HG02981 (cell line): ENCODE measurements around the gene FGF14.
"Not testable (repeated sequence)": the region's sequence is repeated elsewhere in the genome, so short reads cannot be mapped to it uniquely, and the experiment has no call there.

Source experiments
- ATAC-seq: cut with Tn5 transposase; IDR thresholded peaks from one replicate; pipeline ENCODE4 v1.9.1; 2021; ENCODE audit warnings: mild to moderate bottlenecking, moderate library complexity; ENCODE audit not compliant: unreplicated experiment

Gene FGF14

DNA sequence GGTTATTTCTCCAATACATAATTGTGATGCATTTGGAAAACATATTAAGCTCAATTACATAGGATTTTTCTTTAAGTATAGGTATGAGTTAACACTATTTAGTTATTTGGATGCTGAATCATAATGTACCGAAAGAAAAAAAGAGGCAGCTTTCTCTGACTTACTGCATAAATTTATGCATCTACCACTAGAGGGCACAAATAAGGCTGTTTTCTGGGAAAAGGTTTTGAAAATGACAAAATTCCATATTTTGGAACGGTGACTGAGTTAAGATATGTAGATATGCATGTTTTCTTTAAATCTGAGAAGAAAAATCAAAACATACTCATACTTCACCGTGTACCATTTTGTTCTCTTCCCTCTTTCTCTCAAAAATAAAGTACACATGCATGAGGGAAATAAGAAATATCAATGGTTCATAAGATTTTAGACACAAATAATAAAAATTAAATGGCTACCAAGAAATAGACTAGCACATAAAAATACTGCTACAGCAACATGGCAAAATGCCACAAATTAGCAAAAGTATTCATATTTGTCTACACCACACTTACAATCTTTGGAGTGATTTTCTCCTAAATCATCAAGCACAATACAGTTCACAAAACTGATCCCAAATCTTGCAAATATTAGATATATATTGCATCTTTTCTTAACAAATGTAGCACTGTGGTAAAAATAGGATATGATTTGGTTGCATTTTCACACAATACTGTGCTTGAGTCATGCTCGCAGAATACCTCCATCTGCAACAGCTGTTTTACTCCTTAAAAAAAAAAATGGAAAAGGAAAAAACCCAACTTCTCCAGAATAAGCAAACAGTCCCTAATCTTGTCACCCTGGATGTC lies 260.0 kb downstream of the FGF14 start:
- ATAC-seq, result no peak

DNA sequence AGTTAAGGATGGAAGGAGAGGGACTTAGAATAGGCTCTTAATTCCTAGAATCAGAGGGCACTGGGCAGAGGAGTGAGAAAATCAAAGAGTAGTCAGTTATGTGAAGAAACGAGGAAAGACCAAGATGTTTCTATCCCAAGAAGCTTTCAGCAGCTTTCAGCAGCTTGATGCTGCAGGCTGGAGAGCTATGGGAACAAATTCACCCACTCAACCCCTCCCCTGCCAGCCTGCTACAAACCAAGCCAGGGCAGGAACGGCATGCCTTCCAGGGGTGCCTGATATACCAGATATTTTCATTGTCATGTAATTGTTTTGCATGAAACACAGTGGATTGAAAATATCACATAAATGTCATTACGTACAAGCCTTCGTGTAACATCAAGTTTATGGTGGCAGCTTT lies 262.2 kb downstream of the FGF14 start:
- ATAC-seq, result no peak

GRCh38 chr13:102138635-102139190 lies 263.1 kb downstream of the FGF14 start:
- ATAC-seq, result no peak

DNA sequence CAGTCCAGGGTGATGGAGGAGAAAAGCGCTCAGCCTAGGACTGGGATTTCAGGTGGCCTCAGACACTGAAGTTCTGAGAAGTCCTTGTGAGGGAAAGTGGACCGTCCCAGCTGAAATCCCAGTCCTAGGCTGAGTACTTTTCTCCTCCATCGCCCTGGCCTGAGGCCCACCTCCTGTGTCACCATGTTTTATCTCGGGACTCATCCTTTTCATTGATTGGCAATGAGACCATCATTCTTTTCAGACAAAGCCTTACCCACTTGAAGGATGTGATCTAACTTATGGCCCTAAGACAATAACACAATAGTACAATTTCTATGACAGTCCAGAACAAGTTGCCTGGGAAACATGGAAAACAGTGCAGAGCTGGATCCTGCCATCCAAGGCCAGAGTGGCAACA lies 263.9 kb downstream of the FGF14 start:
- ATAC-seq, result not testable (repeated sequence)

DNA sequence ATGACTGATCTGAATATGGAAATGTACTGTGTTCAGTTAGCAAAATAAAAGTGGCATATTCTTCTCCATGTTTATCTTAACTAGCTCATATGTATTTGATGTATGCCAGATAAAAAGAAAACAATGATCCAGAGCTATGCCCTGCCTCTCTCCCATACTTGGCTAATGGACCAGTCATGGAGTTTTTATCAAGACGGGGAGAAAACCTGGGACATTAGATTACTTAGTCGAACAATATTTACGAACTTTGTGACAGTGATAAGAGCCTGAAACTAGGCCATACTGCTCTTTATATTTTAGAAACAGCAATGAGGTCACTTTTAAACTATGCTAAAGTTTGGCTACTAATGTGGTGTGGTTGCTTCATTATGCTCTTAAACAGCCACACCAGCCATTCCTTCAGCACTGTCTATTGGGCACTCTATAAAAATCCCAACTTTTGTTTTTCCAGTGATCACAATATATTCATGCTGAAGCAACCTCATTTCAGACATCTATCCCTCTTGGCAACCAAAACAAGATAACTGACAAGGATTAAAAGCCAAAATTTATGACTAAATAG lies 265.0 kb downstream of the FGF14 start:
- ATAC-seq, result no peak

- ATAC-seq, result no peak
Observed at GRCh38 chr13:102132777-102133295, 269.0 kb downstream of the FGF14 start.

- no peak for ATAC-seq
Observed at GRCh38 chr13:102131246-102131645, 270.6 kb downstream of the FGF14 start.

GRCh38 chr13:102128216-102128810 lies 273.5 kb downstream of the FGF14 start:
- ATAC-seq, result no peak

GRCh38 chr13:102127153-102127552 lies 274.7 kb downstream of the FGF14 start:
- ATAC-seq, result no peak

- ATAC-seq, result no peak
Observed at GRCh38 chr13:102122147-102122546, 279.7 kb downstream of the FGF14 start.

DNA sequence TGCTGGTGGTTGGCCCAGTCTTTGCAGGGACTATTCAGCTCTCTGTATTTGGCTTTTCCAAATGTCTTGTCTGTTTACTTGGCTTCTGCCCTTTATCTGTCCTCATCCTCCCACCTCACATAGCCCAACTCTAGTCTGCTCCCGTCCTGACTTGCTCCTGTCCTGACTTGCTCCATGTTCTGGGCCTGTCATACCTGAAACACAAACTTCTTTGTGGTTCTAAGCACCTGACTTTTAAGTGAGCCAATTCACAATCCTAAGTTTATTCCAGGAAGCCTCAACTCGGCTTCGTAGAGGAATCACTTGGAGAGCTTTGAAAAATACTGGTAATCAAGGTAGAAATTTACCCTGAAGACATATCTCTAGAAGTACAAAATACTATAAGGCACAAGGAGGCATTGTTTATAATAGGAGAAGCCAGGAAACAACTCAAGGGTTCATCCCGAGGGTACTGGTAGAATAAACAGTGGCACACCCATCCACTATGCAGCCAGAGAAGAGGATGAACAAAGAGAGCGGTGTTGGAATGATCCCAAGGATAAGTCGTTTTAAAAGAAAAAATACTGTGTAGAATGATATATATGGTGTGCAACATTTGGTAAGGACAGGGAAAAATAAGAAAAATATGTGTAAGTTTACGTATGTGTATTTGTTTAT lies 284.5 kb downstream of the FGF14 start:
- ATAC-seq, result no peak

- no peak for ATAC-seq
Observed at GRCh38 chr13:102103469-102103868, 298.4 kb downstream of the FGF14 start.

- ATAC-seq, result no peak
Observed at GRCh38 chr13:102100234-102100633, 301.6 kb downstream of the FGF14 start.

- ATAC-seq, result no peak
Observed at GRCh38 chr13:102097708-102098107, 304.1 kb downstream of the FGF14 start.

DNA sequence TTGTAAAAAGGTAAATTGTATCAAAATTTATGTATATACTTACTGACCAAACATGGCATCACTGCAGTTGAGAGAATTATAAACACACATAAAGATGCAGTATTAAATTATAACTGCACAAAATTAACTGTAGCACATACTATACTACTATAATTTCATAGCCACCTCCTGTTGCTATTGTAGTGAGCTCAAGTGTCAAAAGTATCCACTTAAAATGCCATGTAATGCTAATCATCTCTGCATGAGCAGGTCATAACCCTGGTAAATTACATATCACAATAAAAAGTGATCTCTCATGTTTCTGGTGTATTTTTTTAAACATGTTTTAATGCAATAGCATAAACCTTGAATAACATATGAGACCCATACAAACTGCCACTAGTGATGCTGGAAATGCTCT lies 308.6 kb downstream of the FGF14 start:
- ATAC-seq, result not testable (repeated sequence)

DNA sequence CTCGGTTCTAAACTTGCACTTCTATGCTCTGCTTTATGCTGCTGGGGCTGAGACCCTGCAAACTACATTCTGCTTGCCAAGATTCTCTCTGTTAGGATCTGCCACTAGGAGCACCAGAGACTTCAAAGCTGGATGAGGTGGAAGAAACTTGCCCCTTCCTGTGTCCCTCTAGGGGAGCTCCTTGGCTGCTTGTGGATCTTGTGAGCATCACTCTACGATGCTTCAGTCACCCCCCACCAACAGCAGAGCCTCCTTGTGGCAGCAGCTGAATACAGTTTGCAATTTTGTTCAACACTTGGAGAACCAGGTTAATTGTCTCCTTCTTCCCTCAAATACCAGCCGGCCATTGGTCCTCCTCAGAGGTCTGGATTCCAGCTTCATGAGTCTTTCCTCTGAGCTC lies 310.6 kb downstream of the FGF14 start:
- ATAC-seq, result no peak

DNA sequence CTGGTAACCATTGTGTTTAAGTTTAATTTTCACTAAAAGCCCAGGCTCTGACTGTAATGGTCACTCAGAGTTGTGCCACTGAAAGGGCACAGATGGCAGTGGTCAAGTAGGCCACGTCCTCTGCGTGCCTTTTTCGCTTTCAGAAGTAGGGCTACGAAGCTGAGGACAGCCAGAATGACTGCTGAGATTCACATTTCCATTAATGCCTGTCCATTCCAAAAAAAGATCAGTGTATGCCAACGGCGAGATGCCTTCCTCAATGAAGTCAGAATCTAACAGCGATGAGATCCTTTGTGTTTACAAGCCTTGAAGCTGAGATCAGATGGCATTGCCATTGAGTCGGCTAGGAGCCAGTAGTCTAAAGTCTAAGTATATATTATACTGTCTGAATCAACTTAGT lies 311.3 kb downstream of the FGF14 start:
- ATAC-seq, result no peak

DNA sequence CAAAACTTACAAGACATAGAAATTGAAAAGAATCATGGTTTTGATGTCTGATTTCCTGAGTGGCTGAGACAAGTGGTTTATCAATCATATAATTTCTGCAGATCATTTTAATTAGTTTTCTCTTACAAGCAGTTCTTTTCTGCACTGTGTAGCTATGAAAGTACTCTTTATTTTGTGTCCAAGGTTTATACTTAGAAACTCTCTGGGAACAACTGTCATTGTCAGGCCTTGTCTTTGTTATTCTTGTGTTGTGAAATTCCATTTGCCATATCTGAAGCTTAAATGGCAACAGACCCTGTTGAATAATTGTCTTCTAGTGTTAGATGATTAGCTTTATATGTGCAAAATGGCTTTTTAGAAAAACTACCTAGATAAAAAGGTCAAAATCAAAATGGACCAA lies 312.1 kb downstream of the FGF14 start:
- ATAC-seq, result no peak

DNA sequence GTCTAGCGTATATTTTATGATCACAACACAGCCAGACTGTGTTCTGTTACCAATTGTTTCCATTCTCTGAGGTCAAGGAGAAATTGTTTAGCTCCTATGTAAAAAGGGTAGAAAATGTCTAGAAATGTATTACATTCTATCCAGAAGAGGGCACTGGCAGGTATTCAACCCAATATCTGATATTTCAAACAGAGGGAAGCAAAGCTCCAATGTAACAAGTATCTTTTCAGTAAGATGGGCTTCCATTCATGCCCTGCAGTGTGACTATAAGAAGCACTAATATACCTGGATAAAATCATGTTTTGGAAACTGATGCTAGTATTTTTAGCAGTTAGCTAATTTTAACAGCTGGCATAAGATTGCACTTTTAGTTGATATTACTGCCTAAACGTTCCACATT lies 312.7 kb downstream of the FGF14 start:
- no peak for ATAC-seq

DNA sequence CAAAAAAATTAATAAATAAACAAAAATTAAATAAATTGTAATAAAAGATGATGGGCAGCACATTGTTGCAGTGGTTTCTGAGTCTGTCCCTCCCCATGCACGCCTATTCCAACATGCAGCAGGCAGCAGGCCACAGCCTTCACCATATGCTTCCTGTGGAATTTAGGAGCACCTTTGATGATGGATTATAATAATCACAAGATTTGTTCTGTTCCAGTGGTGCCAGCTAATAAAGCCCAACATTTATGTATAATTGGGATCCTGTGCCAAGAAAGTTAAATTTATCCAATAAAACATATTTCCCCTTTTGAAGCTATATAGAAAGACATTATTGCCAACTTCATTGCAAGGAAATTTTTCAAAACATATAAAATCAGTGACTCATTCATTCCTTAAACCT lies 328.6 kb downstream of the FGF14 start:
- ATAC-seq, result no peak

DNA sequence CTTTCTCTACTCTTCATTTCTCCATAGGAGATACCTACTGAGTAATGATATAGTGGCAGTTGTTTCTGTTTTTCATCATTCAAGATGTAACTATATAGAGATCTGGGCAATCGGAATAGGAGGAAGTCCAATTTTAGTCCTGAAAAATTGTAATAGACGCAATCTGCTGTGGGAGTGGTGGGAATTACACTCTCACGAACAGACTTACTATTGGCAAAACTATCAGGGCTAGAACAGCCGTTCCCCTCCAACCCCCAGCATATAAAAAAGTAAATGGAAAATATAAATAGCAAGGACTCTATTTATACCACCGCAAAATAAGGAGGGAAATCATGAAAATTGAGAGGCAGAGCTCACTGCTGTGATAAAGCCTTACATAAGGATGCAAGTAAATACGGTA lies 330.1 kb downstream of the FGF14 start:
- no peak for ATAC-seq
